ENCODE results near the gene PRICKLE1. TPM values are rescaled to one million over a fixed set of nuclear protein-coding genes. Genes with fewer than 3 reads are reported as not detected.

Gene PRICKLE1
- total RNA-seq, 1 experiment from 2014 or later, result 20.1 TPM

- DNase-seq (ENCODE audit: low read depth, low spot score) (no peak), ATAC-seq (no peak)
- POLR2A ChIA-PET, result no interaction called here
- no peaks in the 10 kb centered on the region for H3K36me3 ChIP-seq (ENCODE audit: control insufficient read depth, insufficient read depth, low read length)
- H3K27ac ChIP-seq (ENCODE audit: low read length), result no peak overlapping the region
- TF ChIP-seq TCF7L2 (IDR thresholded peaks at IDR 0.05; ENCODE audit: low read depth, low read length) (no peak), REST (IDR thresholded peaks at IDR 0.05; ENCODE audit: insufficient read depth in 1 of 2, low read depth in 2 of 2, low read length in 1 of 2) (no peak), SIN3A (IDR thresholded peaks at IDR 0.05; ENCODE audit: borderline replicate concordance, insufficient read depth, low read depth, low read length) (no peak), CTCF (IDR thresholded peaks at IDR 0.05) (no peak), POLR2AphosphoS5 (IDR thresholded peaks at IDR 0.05; ENCODE audit: low read depth, low read length) (no peak)
- intact Hi-C loops (cut with micrococcal nuclease; ENCODE audit: unreplicated experiment) (no loop called here), in situ Hi-C loops (cut with HindIII; ENCODE audit: low pct_unique_long_range_greater_than_20kb, low sequenced_read_pairs) (no loop called here)
- H3K9me3 ChIP-seq (ENCODE audit: control insufficient read depth, insufficient read depth, low read depth, low read length), result no peaks in the 10 kb centered on the region
- H3K4me1 ChIP-seq (ENCODE audit: control insufficient read depth, insufficient read depth, low read length), result no peaks in the 10 kb centered on the region
- H3K4me3 ChIP-seq (ENCODE audit: low read depth in 2 of 2, low read length in 2 of 2), result no peak overlapping the region
- no TSS peak for BruUV-seq (replicated peaks)
- CTCF ChIA-PET, result no interaction called here
- no peaks in the 10 kb centered on the region for H3K27me3 ChIP-seq (ENCODE audit: control insufficient read depth, insufficient read depth, low read length)
Observed at GRCh38 chr12:42557586-42558172, 31.9 kb downstream of the PRICKLE1 start.

GRCh38 chr12:42556917-42557316 is 32.6 kb downstream of the PRICKLE1 start:
- no peaks in the 10 kb centered on the region for H3K9me3 ChIP-seq (ENCODE audit: control insufficient read depth, insufficient read depth, low read depth, low read length)
- CTCF ChIA-PET, result no interaction called here
- ATAC-seq, result no peak

More at GRCh38 chr12:42556917-42557316, 32.6 kb downstream of the PRICKLE1 start:
- Histone ChIP-seq H3K27me3 (ENCODE audit: control insufficient read depth, insufficient read depth, low read length) (no peaks in the 10 kb centered on the region), H3K27ac (ENCODE audit: low read length) (no peak overlapping the region), H3K36me3 (ENCODE audit: control insufficient read depth, insufficient read depth, low read length) (no peaks in the 10 kb centered on the region), H3K4me3 (ENCODE audit: low read depth in 2 of 2, low read length in 2 of 2) (no peak overlapping the region), H3K4me1 (ENCODE audit: control insufficient read depth, insufficient read depth, low read length) (no peaks in the 10 kb centered on the region)
- POLR2A ChIA-PET, result no interaction called here
- BruUV-seq (replicated peaks), result no TSS peak
- no peak for TF ChIP-seq CTCF (IDR thresholded peaks at IDR 0.05)
- TF ChIP-seq POLR2AphosphoS5 (IDR thresholded peaks at IDR 0.05; ENCODE audit: low read depth, low read length), result no peak
- TF ChIP-seq SIN3A (IDR thresholded peaks at IDR 0.05; ENCODE audit: borderline replicate concordance, insufficient read depth, low read depth, low read length), result no peak
- no peak for TF ChIP-seq TCF7L2 (IDR thresholded peaks at IDR 0.05; ENCODE audit: low read depth, low read length)
- no peak for TF ChIP-seq REST (IDR thresholded peaks at IDR 0.05; ENCODE audit: insufficient read depth in 1 of 2, low read depth in 2 of 2, low read length in 1 of 2)
- intact Hi-C loops (cut with micrococcal nuclease; ENCODE audit: unreplicated experiment), result no loop called here
- in situ Hi-C loops (cut with HindIII; ENCODE audit: low pct_unique_long_range_greater_than_20kb, low sequenced_read_pairs), result no loop called here
- no peak for DNase-seq (ENCODE audit: low read depth, low spot score)
